SK-N-SH (cell line): ENCODE results near the gene GRIN2A.

Experiments used
- CTCF ChIP-seq: fragments of 200-600 bp; sonication (generic); IDR thresholded peaks from 2 replicates; pipeline ENCODE4 v1.6.1; 2017; ENCODE audit warnings: antibody characterized with exemption, mild to moderate bottlenecking, moderate library complexity
- FOXM1 ChIP-seq: IDR thresholded peaks from 2 replicates; pipeline ENCODE4 v1.4.0; 2012; ENCODE audit warnings: low read depth, mild to moderate bottlenecking
- JUND ChIP-seq: IDR thresholded peaks from 2 replicates; pipeline ENCODE4 v1.4.0; 2012
- RAD21 ChIP-seq: IDR thresholded peaks from 2 replicates; pipeline ENCODE4 v1.6.1; 2012; ENCODE audit warnings: mild to moderate bottlenecking, low read length
- REST ChIP-seq: IDR thresholded peaks from 2 replicates; pipeline ENCODE4 v1.6.1; 2012; ENCODE audit warnings: mild to moderate bottlenecking, low read depth, low read length, moderate library complexity

- no peak for TF ChIP-seq RAD21
- TF ChIP-seq CTCF = no peak
- TF ChIP-seq FOXM1 = no peak
- TF ChIP-seq JUND = no peak
- no peak for TF ChIP-seq REST
These were observed 59.1 kb downstream of the GRIN2A start for GRCh38 chr16:10123141-10123540.
